A673 (cell line): ENCODE data around the gene ARMC12. TPM values are rescaled to one million over a fixed set of nuclear protein-coding genes. Genes with fewer than 3 reads are reported as not detected.

Experiments used
- BruUV-seq: library from RNA; stranded (reverse); fragments of 400-500 nt; replicated peaks from 2 replicates; lab custom pipeline; 2021; lab: Mats Ljungman, UMichigan
- CTCF ChIA-PET: fragments of 300-600 bp; sonication (Branson Sonifier 250); formaldehyde crosslinking; loops from one replicate; lab custom pipeline; 2022; ENCODE audit warnings: antibody characterized with exemption; lab: Charles Lee
- POLR2A ChIA-PET: fragments of 300-600 bp; sonication (Branson Sonifier 250); formaldehyde crosslinking; loops from one replicate; lab custom pipeline; 2022; ENCODE audit warnings: antibody characterized with exemption; ENCODE audit not compliant: low non-redundant PET; lab: Charles Lee
- DNase-seq: peaks from one replicate; pipeline ENCODE4 v3.0.0-alpha.2; 2015; ENCODE audit warnings: low spot score
- H3K27ac ChIP-seq: fragments of 200-600 bp; sonication (generic); 2 replicates; pipeline ENCODE4 v1.5.1; 2016; ENCODE audit warnings: mixed run types, low read depth, mild to moderate bottlenecking, mixed read lengths, antibody characterized with exemption, low read length; ENCODE audit not compliant: poor library complexity, severe bottlenecking
- H3K27me3 ChIP-seq: fragments of 200-600 bp; sonication (generic); replicated peaks from 2 replicates; pipeline ENCODE4 v1.6.1; 2017; ENCODE audit warnings: mixed run types, low read depth, mild to moderate bottlenecking, mixed read lengths, antibody characterized with exemption, low read length; ENCODE audit not compliant: insufficient read depth, poor library complexity
- H3K36me3 ChIP-seq: fragments of 200-600 bp; sonication (generic); 2 replicates; pipeline ENCODE4 v1.6.1; 2016; ENCODE audit warnings: mixed run types, mild to moderate bottlenecking, mixed read lengths, antibody characterized with exemption, low read length; ENCODE audit not compliant: insufficient read depth, poor library complexity, severe bottlenecking
- H3K4me1 ChIP-seq: fragments of 200-600 bp; sonication (generic); 2 replicates; pipeline ENCODE4 v1.6.1; 2017; ENCODE audit warnings: mixed run types, mild to moderate bottlenecking, mixed read lengths, antibody characterized with exemption, low read length; ENCODE audit not compliant: insufficient read depth, poor library complexity, severe bottlenecking
- H3K4me3 ChIP-seq: fragments of 200-600 bp; sonication (generic); 2 replicates; pipeline ENCODE4 v1.5.1; 2016; ENCODE audit warnings: low read depth, mixed run types, mild to moderate bottlenecking, mixed read lengths, low read length; ENCODE audit not compliant: poor library complexity, severe bottlenecking
- H3K9me3 ChIP-seq: fragments of 200-600 bp; sonication (generic); 2 replicates; pipeline ENCODE4 v1.6.1; 2016; ENCODE audit warnings: mixed run types, low read depth, mild to moderate bottlenecking, mixed read lengths, antibody characterized with exemption, low read length; ENCODE audit not compliant: poor library complexity, severe bottlenecking
- EZH2 ChIP-seq: fragments of 200-600 bp; sonication (generic); IDR thresholded peaks from 2 replicates; pipeline ENCODE4 v1.6.1; 2017; ENCODE audit warnings: borderline replicate concordance, low read depth, mild to moderate bottlenecking, mixed read lengths, antibody characterized with exemption, low read length; ENCODE audit not compliant: poor library complexity, severe bottlenecking
- intact Hi-C: fragments of 100-400 bp; cut with micrococcal nuclease; formaldehyde crosslinking; loops from one replicate; pipeline ENCODE4 v1.10.0; 2022; ENCODE audit not compliant: unreplicated experiment
- total RNA-seq: library from RNA; stranded (reverse); gene quantifications from 2 replicates; pipeline ENCODE4 v1.2.3, GENCODE V29; 2021
- TF ChIP-seq, protein P1 (sequence below): fragments of 300-800, 200-600 bp; sonication (generic); conservative IDR thresholded peaks from 2 replicates; pipeline ENCODE4 v1.5.1; 2017; ENCODE audit warnings: low read depth, mild to moderate bottlenecking, antibody characterized with exemption, low read length, moderate library complexity, mixed read lengths

The ARMC12 gene
- total RNA-seq, 1 experiment from 2014 or later = 1.0 TPM

DNA sequence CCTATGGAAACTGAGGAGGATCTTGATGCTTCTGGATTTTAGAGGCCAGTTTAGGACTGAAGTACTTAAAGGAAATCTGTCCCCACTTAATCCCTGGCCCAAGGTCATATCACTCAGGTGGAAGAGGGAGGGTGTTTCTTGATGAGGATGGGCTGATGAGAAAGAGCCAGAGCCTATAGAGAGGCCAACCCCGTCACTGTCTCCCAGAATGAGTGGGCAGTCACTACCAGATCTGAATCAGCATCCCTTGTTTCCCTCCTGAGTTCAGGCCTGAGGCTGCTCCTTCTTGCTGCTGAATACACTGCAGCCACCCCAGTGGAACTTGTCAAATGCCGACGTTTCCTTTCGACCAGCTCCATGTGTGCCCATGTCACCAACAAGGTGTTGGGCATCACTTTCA lies 14.8 kb downstream of the ARMC12 start:
- intact Hi-C loops = no loop called here
- BruUV-seq = no TSS peak
- ChIA-PET POLR2A (no interaction called here), CTCF (interaction anchor here (0.7 kb wide), 1 partner anchor 647 kb away, joined by 3 read pairs; no protein-coding TSS in a partner anchor)
- Histone ChIP-seq H3K27me3 (no peaks in the 10 kb centered on the region), H3K27ac (no peak overlapping the region), H3K36me3 (no peaks in the 10 kb centered on the region), H3K4me1 (no peaks in the 10 kb centered on the region), H3K4me3 (no peak overlapping the region), H3K9me3 (no peaks in the 10 kb centered on the region)
- DNase-seq = no peak
- TF ChIP-seq, protein P1, sequence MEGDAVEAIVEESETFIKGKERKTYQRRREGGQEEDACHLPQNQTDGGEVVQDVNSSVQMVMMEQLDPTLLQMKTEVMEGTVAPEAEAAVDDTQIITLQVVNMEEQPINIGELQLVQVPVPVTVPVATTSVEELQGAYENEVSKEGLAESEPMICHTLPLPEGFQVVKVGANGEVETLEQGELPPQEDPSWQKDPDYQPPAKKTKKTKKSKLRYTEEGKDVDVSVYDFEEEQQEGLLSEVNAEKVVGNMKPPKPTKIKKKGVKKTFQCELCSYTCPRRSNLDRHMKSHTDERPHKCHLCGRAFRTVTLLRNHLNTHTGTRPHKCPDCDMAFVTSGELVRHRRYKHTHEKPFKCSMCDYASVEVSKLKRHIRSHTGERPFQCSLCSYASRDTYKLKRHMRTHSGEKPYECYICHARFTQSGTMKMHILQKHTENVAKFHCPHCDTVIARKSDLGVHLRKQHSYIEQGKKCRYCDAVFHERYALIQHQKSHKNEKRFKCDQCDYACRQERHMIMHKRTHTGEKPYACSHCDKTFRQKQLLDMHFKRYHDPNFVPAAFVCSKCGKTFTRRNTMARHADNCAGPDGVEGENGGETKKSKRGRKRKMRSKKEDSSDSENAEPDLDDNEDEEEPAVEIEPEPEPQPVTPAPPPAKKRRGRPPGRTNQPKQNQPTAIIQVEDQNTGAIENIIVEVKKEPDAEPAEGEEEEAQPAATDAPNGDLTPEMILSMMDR = no peak
- TF ChIP-seq EZH2 = no peak

DNA sequence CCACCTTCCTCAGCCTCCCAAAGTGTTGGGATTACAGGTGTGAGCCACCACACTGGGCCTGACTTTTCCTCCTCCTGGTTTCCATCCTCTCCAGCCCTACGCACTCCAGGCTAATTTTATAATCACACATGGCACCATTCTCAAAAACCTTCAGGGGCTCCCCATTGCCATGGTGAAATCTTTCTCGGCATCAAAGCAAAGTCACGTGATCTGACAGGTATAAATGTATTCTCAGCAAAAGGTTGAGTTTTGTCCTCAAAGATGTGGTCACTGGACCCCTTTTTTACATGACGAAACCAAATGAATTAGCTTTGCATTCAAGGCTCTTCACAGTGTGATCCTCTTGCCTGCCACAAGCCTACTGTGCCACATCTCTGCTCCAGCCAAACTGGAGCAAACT lies 15.5 kb downstream of the ARMC12 start:
- intact Hi-C loops = no loop called here
- no peak for TF ChIP-seq EZH2
- TF ChIP-seq, protein P1 = no peak
- ChIA-PET CTCF (interaction anchor here (0.6 to 1.2 kb wide), 3 partner anchors 16 to 647 kb away, joined by 3 to 6 read pairs (median 5); no protein-coding TSS in a partner anchor), POLR2A (no interaction called here)
- H3K27ac ChIP-seq = no peak overlapping the region
- no TSS peak for BruUV-seq
- H3K4me3 ChIP-seq = no peak overlapping the region
- H3K36me3 ChIP-seq = no peaks in the 10 kb centered on the region
- DNase-seq = no peak
- no peaks in the 10 kb centered on the region for H3K4me1 ChIP-seq
- no peaks in the 10 kb centered on the region for H3K27me3 ChIP-seq
- no peaks in the 10 kb centered on the region for H3K9me3 ChIP-seq

DNA sequence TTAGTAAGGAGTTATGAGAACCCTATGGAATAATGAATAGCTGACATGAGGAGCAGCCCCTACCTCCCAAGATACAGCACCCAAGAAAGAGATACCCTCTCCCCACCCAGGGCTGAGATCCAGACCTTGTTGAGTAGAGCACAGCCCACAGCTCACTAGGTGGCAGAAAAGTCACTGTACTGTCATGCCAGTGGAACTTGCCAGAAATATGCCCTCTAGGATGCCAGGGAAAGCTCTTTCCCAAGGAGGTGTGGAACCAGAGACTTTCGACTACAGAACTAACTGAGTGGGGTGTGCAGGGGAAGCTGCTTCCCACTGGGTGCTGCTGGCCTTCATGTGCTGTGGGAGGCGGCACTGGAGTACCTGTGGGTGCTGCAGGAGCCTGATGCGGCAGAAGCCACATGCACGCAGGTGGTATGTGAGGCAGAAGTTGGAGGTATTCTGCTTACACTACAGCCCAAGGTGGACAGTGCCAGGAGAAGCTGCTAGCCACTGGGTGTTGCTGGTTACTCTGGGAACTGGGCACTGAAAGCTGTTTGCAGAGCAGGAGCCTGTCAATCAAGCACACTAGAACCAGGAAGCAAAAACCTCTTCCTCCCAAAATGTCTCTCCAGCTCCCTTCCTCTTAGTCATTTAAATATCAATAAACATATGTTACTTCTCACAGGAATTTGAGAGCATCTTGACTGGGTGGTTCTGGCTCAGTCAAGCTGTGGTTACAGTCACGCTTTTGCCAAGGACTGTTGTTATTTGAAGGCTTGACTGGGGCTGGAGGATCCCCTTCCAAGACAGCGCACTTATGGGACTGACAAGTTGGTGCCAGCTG lies 17.8 kb downstream of the ARMC12 start:
- no peak for TF ChIP-seq EZH2
- TF ChIP-seq, protein P1 = no peak
- no peak overlapping the region for H3K27ac ChIP-seq
- no peak overlapping the region for H3K4me3 ChIP-seq
- H3K27me3 ChIP-seq = no peaks in the 10 kb centered on the region
- H3K4me1 ChIP-seq = no peaks in the 10 kb centered on the region
- no peaks in the 10 kb centered on the region for H3K36me3 ChIP-seq
- H3K9me3 ChIP-seq = no peaks in the 10 kb centered on the region
- POLR2A ChIA-PET = interaction anchor here (0.6 kb wide), 1 partner anchor 232 kb away, joined by 5 read pairs; no protein-coding TSS in a partner anchor
- intact Hi-C loops = no loop called here
- CTCF ChIA-PET = interaction anchor here (0.6 to 1.5 kb wide), 2 partner anchors 14 to 18 kb away, joined by 3 to 5 read pairs; partner anchors contain the start of gene ARMC12
- no TSS peak for BruUV-seq
- no peak for DNase-seq
